ENCODE data around the gene ZIK1.

DNA sequence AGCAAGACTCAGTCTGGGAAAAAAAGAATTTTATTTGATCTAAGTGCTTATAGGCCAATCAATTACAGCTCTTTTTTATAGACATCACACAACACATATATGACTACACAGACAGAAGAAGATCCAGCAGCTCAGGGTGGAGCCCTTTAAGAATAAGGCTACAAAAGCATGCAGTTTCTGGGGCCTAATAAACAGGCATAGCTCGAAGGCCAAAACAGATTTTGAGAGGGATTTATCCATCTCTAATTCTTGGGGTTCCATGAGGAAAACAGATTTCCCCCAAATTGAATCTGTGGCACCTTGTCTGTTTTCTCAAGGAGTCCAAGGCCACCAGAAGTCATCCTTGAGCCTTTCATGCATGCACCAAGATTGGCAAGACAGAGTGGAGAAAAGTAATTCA lies 20.4 kb upstream of the ZIK1 start:
- TF ChIP-seq POLR2A (IDR thresholded peaks at IDR 0.05), result no peak
- TF ChIP-seq, protein P1, sequence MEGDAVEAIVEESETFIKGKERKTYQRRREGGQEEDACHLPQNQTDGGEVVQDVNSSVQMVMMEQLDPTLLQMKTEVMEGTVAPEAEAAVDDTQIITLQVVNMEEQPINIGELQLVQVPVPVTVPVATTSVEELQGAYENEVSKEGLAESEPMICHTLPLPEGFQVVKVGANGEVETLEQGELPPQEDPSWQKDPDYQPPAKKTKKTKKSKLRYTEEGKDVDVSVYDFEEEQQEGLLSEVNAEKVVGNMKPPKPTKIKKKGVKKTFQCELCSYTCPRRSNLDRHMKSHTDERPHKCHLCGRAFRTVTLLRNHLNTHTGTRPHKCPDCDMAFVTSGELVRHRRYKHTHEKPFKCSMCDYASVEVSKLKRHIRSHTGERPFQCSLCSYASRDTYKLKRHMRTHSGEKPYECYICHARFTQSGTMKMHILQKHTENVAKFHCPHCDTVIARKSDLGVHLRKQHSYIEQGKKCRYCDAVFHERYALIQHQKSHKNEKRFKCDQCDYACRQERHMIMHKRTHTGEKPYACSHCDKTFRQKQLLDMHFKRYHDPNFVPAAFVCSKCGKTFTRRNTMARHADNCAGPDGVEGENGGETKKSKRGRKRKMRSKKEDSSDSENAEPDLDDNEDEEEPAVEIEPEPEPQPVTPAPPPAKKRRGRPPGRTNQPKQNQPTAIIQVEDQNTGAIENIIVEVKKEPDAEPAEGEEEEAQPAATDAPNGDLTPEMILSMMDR (IDR thresholded peaks at IDR 0.05), result no peak
